22Rv1 (cell line): Measurements from ENCODE around the gene POLR1H.
A peak's percentile ranks its signal among the peaks of the same experiment; 100 is the strongest.

Source experiments
- H3K27ac ChIP-seq: fragments of 450-650 bp; 2 replicates; pipeline ENCODE4 v1.5.1; 2017
- ZFX ChIP-seq: fragments of 450-650 bp; IDR thresholded peaks from 2 replicates; pipeline ENCODE4 v1.6.1; 2017; ENCODE audit warnings: antibody characterized with exemption, borderline replicate concordance
- TF ChIP-seq, protein P1 (sequence below): fragments of 450-650 bp; IDR thresholded peaks from 2 replicates; pipeline ENCODE4 v1.5.1; 2017; ENCODE audit warnings: mild to moderate bottlenecking

The POLR1H gene

DNA sequence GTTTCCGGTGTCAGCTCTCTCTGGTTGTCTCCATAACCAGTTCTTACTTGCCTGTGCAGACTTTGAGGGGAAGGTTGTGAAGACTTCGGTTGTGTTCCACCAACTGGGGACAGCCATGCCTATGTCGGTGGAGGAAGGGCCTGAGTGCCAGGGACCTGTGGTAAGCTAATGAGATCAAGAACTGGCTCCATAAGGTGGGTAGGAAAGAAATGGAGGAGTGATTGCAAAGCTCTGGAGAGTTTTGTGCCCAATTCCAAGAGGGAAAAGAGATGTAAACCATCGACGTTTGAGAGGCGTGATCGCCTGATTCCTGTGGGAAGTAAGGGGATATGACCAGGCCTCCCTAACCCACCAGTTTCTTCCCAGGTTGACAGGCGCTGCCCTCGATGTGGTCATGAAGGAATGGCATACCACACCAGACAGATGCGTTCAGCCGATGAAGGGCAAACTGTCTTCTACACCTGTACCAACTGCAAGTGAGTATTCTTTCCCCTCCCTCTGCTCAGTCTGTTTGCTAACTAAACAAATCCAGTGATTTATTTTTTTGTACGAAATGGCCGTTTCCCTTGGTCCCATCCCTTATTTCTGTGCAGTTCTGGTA is 893 bp downstream of the POLR1H start:
- TF ChIP-seq, protein P1, sequence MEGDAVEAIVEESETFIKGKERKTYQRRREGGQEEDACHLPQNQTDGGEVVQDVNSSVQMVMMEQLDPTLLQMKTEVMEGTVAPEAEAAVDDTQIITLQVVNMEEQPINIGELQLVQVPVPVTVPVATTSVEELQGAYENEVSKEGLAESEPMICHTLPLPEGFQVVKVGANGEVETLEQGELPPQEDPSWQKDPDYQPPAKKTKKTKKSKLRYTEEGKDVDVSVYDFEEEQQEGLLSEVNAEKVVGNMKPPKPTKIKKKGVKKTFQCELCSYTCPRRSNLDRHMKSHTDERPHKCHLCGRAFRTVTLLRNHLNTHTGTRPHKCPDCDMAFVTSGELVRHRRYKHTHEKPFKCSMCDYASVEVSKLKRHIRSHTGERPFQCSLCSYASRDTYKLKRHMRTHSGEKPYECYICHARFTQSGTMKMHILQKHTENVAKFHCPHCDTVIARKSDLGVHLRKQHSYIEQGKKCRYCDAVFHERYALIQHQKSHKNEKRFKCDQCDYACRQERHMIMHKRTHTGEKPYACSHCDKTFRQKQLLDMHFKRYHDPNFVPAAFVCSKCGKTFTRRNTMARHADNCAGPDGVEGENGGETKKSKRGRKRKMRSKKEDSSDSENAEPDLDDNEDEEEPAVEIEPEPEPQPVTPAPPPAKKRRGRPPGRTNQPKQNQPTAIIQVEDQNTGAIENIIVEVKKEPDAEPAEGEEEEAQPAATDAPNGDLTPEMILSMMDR: no peak
- no peak for TF ChIP-seq ZFX
- peak overlapping the region; percentile 89 for H3K27ac ChIP-seq

DNA sequence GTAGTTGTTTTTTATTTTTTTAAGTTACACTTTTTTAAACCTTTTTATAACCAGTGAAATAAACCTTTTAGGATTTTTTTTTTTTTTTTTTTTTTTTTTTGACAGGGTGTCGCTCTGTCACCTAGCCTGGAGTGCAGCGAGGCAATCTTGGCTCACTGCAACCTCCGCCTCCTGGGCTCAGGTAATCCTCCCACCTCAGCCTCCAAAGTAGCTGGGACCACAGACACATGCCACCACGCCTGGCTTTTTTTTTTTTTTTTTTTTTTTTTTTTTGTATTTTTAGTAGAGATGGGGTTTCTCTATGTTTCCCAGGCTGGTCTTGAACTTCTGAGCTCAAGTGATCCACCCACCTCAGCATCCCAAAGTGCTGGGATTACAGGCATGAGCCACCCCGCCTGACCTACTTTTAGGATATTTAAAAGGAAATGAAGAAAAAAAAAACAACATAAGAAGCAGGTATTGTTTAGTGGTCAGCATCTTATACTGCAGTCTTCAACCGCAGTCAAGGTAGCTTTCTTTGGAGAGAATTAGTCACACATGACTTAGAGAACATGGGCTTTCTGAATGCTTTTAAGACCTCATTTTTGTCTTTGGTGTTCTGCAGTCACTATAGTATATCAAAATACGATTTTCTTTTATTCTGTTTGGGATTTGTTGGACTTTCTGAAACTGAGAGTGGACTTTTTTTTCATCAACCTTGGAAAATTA is 1.6 kb downstream of the POLR1H start:
- TF ChIP-seq ZFX: no peak
- TF ChIP-seq, protein P1: no peak
- peak overlapping the region; percentile 89 for H3K27ac ChIP-seq

DNA sequence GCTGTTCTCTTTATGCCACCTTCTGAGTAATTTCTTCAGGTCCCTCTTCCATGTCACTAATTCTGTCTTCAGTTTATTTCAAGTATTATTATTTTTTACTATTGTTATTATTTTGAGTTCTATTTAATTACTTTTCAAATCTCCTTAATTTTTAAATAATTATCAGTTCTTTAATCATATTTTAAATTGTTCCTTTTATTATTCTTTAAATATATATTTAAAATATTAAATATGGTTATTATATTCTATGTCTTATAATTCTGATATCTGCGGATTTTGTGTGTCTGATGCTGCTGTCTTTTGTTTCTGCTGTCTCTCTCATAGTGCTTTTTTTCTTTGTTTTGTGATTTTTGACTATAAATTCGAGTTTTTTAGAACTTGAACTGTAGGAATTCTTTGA is 2.2 kb downstream of the POLR1H start:
- no peak overlapping the region for H3K27ac ChIP-seq
- no peak for TF ChIP-seq ZFX
- TF ChIP-seq, protein P1: no peak

DNA sequence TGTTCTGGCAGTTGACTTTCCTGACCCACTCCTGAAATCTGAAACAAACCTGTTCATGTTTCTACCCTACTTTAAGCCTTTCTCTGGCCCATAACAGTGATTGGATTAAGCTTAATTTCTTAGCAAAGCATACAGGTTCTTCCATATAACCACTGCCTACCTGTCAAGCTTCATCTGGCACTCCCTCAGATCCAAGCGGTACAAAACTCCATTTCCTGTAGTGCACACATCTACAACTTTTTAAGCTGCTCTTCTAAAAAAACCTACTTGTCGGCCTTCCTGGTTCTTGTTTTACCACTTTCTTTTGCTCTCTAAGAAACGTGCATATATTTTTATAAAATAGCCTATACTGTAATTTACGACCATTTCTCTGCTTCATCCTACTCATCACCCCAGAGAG is 5.0 kb downstream of the POLR1H start:
- H3K27ac ChIP-seq: peak overlapping the region; percentile 93

DNA sequence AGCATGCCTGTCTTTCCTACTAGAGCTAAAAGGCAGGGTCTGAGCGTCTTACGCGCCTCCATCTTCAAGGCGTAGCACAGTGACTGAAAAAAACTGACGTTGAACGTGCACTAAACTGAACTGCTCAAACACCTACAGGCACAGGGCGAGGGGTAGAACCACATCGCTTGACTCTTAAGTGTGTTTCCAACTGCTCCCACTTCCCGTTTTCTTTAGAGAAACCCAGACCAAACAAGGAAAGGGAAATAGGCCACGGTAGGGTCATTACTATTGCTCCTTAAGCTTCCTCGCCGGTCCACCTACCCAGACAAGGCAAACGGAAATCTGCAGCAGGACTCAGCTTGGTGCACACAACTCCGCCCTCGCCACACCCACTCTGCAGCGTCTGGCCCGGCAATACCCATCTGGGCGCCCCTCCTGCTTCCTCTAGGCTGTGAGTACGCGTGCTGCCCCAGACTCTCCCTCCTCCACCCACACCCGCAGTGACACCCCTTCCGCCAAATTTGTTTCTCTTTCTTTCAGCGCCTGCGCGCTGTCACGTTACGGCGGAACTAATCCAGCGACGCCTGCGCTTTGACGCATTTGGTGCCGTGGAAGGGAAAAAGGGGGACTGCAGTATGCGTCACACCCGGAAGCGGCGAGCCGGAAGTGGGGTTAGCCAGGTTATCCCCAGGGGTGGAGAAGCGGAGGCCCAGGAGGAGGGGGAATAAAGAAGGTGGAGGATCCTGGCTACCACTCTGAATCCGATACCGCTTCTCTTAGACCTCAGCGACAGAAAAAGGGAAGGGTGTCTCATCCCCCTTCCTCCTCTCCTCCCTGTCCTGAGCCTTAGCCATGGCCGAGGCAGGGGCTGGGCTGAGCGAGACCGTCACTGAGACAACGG is 5.8 kb downstream of the POLR1H start, which contains the start of gene PPP1R11:
Gene PPP1R11, plus strand, starts transcription at position 622 of the 883 bp plus-strand sequence. Its CDS starts 213 bp downstream, at position 835.
- TF ChIP-seq, protein P1: no peak
- no peak for TF ChIP-seq ZFX
- H3K27ac ChIP-seq: peak within 1 kb of the TSS; percentile 93

More for the DNA sequence above, 5.0 kb downstream of the POLR1H start:
- TF ChIP-seq ZFX: no peak
- TF ChIP-seq, protein P1: no peak

DNA sequence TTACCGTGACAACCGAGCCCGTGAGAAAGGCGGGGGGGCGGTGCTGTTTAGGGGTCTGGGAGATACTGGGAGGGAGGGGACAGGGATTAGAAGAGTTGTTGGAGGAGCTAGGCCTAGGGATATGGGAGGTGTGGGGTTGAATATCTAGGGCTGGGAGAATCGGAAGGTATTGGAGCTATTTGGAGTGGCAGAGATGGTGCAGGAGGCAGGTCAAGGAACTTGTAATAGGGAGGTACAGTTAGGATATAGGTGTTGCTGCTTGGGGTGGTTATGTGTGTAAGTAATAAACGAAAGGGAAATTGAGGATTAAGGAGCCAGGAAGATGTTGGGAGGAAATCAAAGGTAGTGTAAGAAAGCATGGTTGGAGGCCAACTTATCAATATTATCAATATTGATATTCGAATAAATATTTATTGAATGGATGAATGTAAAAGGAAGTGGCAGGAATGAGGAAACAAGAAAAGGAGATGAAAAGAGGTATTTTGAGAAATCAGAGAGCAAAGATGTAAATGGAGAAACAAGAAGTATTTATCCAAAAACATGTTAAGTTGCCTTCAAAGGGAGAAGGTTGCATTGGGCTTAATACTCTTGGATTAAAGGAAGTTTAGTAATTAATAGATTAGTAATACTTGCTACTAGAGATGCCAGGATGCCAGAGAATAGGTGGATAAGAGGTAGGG is 6.5 kb downstream of the POLR1H start:
- no peak for TF ChIP-seq ZFX
- TF ChIP-seq, protein P1: no peak
- H3K27ac ChIP-seq: peak overlapping the region; percentile 93
